ENCODE results near the gene LRP8.
"Not testable (repeated sequence)": the region's sequence is repeated elsewhere in the genome, so short reads cannot be mapped to it uniquely, and the experiment has no call there.

The LRP8 gene

GRCh38 chr1:53295295-53295694 lies 32.6 kb downstream of the LRP8 start:
- peaks cover 24% of the 10 kb centered on the region for H3K4me1 Mint-ChIP-seq

GRCh38 chr1:53294567-53294966 lies 33.3 kb downstream of the LRP8 start:
- peaks cover 24% of the 10 kb centered on the region for H3K4me1 Mint-ChIP-seq
- peak overlapping the region; percentile 23 for H3K4me3 Mint-ChIP-seq
- no peaks in the 10 kb centered on the region for H3K27me3 Mint-ChIP-seq
- no peaks in the 10 kb centered on the region for H3K9me3 Mint-ChIP-seq
- no peaks in the 10 kb centered on the region for H3K36me3 Mint-ChIP-seq
- no peak overlapping the region for H3K27ac Mint-ChIP-seq

More at GRCh38 chr1:53295295-53295694, 32.6 kb downstream of the LRP8 start:
- H3K27me3 Mint-ChIP-seq = no peaks in the 10 kb centered on the region
- H3K9me3 Mint-ChIP-seq = no peaks in the 10 kb centered on the region
- H3K27ac Mint-ChIP-seq = no peak overlapping the region
- H3K36me3 Mint-ChIP-seq = no peaks in the 10 kb centered on the region
- H3K4me3 Mint-ChIP-seq = no peak overlapping the region

GRCh38 chr1:53294061-53294460 lies 33.8 kb downstream of the LRP8 start:
- Mint-ChIP-seq H3K27me3 (no peaks in the 10 kb centered on the region), H3K27ac (no peak overlapping the region), H3K36me3 (no peaks in the 10 kb centered on the region), H3K9me3 (no peaks in the 10 kb centered on the region), H3K4me3 (no peak overlapping the region), H3K4me1 (peaks cover 24% of the 10 kb centered on the region)

- no peaks in the 10 kb centered on the region for H3K36me3 Mint-ChIP-seq
- H3K27me3 Mint-ChIP-seq = no peaks in the 10 kb centered on the region
- no peak overlapping the region for H3K4me3 Mint-ChIP-seq
- no peaks in the 10 kb centered on the region for H3K9me3 Mint-ChIP-seq
- peaks cover 24% of the 10 kb centered on the region for H3K4me1 Mint-ChIP-seq
- H3K27ac Mint-ChIP-seq = no peak overlapping the region
Measured at GRCh38 chr1:53293123-53293522, 34.7 kb downstream of the LRP8 start.

- H3K4me1 Mint-ChIP-seq = peaks cover 24% of the 10 kb centered on the region
- H3K36me3 Mint-ChIP-seq = no peaks in the 10 kb centered on the region
- H3K4me3 Mint-ChIP-seq = no peak overlapping the region
- no peaks in the 10 kb centered on the region for H3K27me3 Mint-ChIP-seq
- H3K9me3 Mint-ChIP-seq = no peaks in the 10 kb centered on the region
- no peak overlapping the region for H3K27ac Mint-ChIP-seq
Measured at GRCh38 chr1:53292690-53293089, 35.2 kb downstream of the LRP8 start.

- Mint-ChIP-seq H3K4me3 (no peak overlapping the region), H3K4me1 (peaks cover 24% of the 10 kb centered on the region), H3K27me3 (no peaks in the 10 kb centered on the region), H3K27ac (no peak overlapping the region), H3K36me3 (no peaks in the 10 kb centered on the region), H3K9me3 (no peaks in the 10 kb centered on the region)
Measured at GRCh38 chr1:53291574-53291973, 36.3 kb downstream of the LRP8 start.

- H3K4me3 Mint-ChIP-seq = no peak overlapping the region
- H3K4me1 Mint-ChIP-seq = peaks cover 11% of the 10 kb centered on the region
- H3K9me3 Mint-ChIP-seq = no peaks in the 10 kb centered on the region
- no peaks in the 10 kb centered on the region for H3K36me3 Mint-ChIP-seq
- H3K27me3 Mint-ChIP-seq = no peaks in the 10 kb centered on the region
- no peak overlapping the region for H3K27ac Mint-ChIP-seq
Measured at GRCh38 chr1:53288790-53289429, 39.0 kb downstream of the LRP8 start.

- H3K27ac Mint-ChIP-seq = no peak overlapping the region
- H3K4me3 Mint-ChIP-seq = no peak overlapping the region
- no peaks in the 10 kb centered on the region for H3K36me3 Mint-ChIP-seq
- H3K4me1 Mint-ChIP-seq = peaks cover 6% of the 10 kb centered on the region
- H3K27me3 Mint-ChIP-seq = no peaks in the 10 kb centered on the region
- no peaks in the 10 kb centered on the region for H3K9me3 Mint-ChIP-seq
Measured at GRCh38 chr1:53288002-53288789, 39.7 kb downstream of the LRP8 start.

GRCh38 chr1:53286955-53287354 lies 40.9 kb downstream of the LRP8 start:
- Mint-ChIP-seq H3K4me3 (no peak overlapping the region), H3K36me3 (no peaks in the 10 kb centered on the region), H3K9me3 (no peaks in the 10 kb centered on the region), H3K27ac (no peak overlapping the region), H3K4me1 (no peaks in the 10 kb centered on the region), H3K27me3 (no peaks in the 10 kb centered on the region)

- no peaks in the 10 kb centered on the region for H3K9me3 Mint-ChIP-seq
- no peaks in the 10 kb centered on the region for H3K4me1 Mint-ChIP-seq
- no peaks in the 10 kb centered on the region for H3K27me3 Mint-ChIP-seq
- no peaks in the 10 kb centered on the region for H3K36me3 Mint-ChIP-seq
- H3K27ac Mint-ChIP-seq = no peak overlapping the region
- H3K4me3 Mint-ChIP-seq = no peak overlapping the region
Measured at GRCh38 chr1:53285969-53286760, 41.7 kb downstream of the LRP8 start.

- Mint-ChIP-seq H3K4me3 (no peak overlapping the region), H3K36me3 (no peaks in the 10 kb centered on the region), H3K27ac (no peak overlapping the region), H3K9me3 (no peaks in the 10 kb centered on the region), H3K27me3 (no peaks in the 10 kb centered on the region), H3K4me1 (no peaks in the 10 kb centered on the region)
Measured at GRCh38 chr1:53285546-53285945, 42.3 kb downstream of the LRP8 start.

GRCh38 chr1:53284224-53285020 lies 43.4 kb downstream of the LRP8 start:
- H3K4me1 Mint-ChIP-seq = no peaks in the 10 kb centered on the region
- H3K4me3 Mint-ChIP-seq = no peak overlapping the region
- H3K27me3 Mint-ChIP-seq = no peaks in the 10 kb centered on the region
- no peaks in the 10 kb centered on the region for H3K36me3 Mint-ChIP-seq
- H3K27ac Mint-ChIP-seq = no peak overlapping the region
- H3K9me3 Mint-ChIP-seq = no peaks in the 10 kb centered on the region

GRCh38 chr1:53283156-53283555 lies 44.7 kb downstream of the LRP8 start:
- not testable (repeated sequence) for H3K4me3 Mint-ChIP-seq, H3K36me3 Mint-ChIP-seq, H3K27ac Mint-ChIP-seq, H3K4me1 Mint-ChIP-seq, H3K9me3 Mint-ChIP-seq, H3K27me3 Mint-ChIP-seq

GRCh38 chr1:53281133-53281532 lies 46.7 kb downstream of the LRP8 start:
- no peak overlapping the region for H3K27ac Mint-ChIP-seq
- no peaks in the 10 kb centered on the region for H3K9me3 Mint-ChIP-seq
- peaks cover 4% of the 10 kb centered on the region for H3K36me3 Mint-ChIP-seq
- H3K4me1 Mint-ChIP-seq = peaks cover 5% of the 10 kb centered on the region
- no peaks in the 10 kb centered on the region for H3K27me3 Mint-ChIP-seq
- H3K4me3 Mint-ChIP-seq = no peak overlapping the region

GRCh38 chr1:53280496-53280895 lies 47.4 kb downstream of the LRP8 start:
- no peaks in the 10 kb centered on the region for H3K27me3 Mint-ChIP-seq
- H3K4me1 Mint-ChIP-seq = peaks cover 5% of the 10 kb centered on the region
- H3K27ac Mint-ChIP-seq = no peak overlapping the region
- peaks cover 4% of the 10 kb centered on the region for H3K36me3 Mint-ChIP-seq
- no peaks in the 10 kb centered on the region for H3K9me3 Mint-ChIP-seq
- H3K4me3 Mint-ChIP-seq = no peak overlapping the region

All from activated naive CD4-positive, alpha-beta T cell treated with anti-CD3 and anti-CD28 coated beads, Interleukin-2, amount 50 U/mL, for 24 hours (primary cell).